IMR-90 (cell line): Measurements from ENCODE around the gene NAMPT. TPM values are rescaled to one million over a fixed set of nuclear protein-coding genes. Genes with fewer than 3 reads are reported as not detected.
A peak's percentile ranks its signal among the peaks of the same experiment; 100 is the strongest.

Experiments used
- ATAC-seq: fragments of 200-7000 bp; cut with Tn5 transposase; 2 replicates; pipeline ENCODE4 v1.9.1; 2020; ENCODE audit warnings: low read depth, mild to moderate bottlenecking, moderate library complexity
- BruUV-seq: library from RNA; stranded (reverse); fragments of 400-500 nt; replicated peaks from 2 replicates; lab custom pipeline; 2021; lab: Mats Ljungman, UMichigan
- CTCF ChIA-PET: fragments of 300-600 bp; formaldehyde crosslinking; extraction: SDS; loops from one replicate; lab custom pipeline; 2021; ENCODE audit warnings: antibody characterized with exemption; lab: Yijun Ruan, JAX
- POLR2A ChIA-PET: fragments of 300-600 bp; sonication (Branson Sonifier 250); formaldehyde crosslinking; loops from one replicate; lab custom pipeline; 2022; ENCODE audit warnings: antibody characterized with exemption; ENCODE audit not compliant: unreplicated experiment; lab: Charles Lee
- DNase-seq: peaks from one replicate; pipeline ENCODE4 v3.0.0; 2013
- H2AFZ ChIP-seq: replicated peaks from 2 replicates; pipeline ENCODE3; 2013; ENCODE audit warnings: low read length, mild to moderate bottlenecking; ENCODE audit not compliant: poor library complexity
- H2AK5ac ChIP-seq: 2 replicates; pipeline ENCODE4 v1.6.1; 2013; ENCODE audit warnings: low read depth, low read length, inconsistent platforms
- H2AK9ac ChIP-seq: replicated peaks from 2 replicates; pipeline ENCODE3; 2013; ENCODE audit warnings: mild to moderate bottlenecking, low read depth, low read length, moderate library complexity; ENCODE audit not compliant: poor library complexity
- H2BK120ac ChIP-seq: 2 replicates; pipeline ENCODE4 v1.6.1; 2013; ENCODE audit warnings: low read depth, low read length, inconsistent platforms
- H2BK15ac ChIP-seq: 3 replicates; pipeline ENCODE4 v1.6.1; 2013; ENCODE audit warnings: low read depth, low read length, inconsistent platforms
- H2BK20ac ChIP-seq: 2 replicates; pipeline ENCODE4 v1.6.1; 2013; ENCODE audit warnings: low read depth, mild to moderate bottlenecking, inconsistent platforms, low read length, moderate library complexity
- H2BK5ac ChIP-seq: 2 replicates; pipeline ENCODE4 v1.6.1; 2013; ENCODE audit warnings: mild to moderate bottlenecking, low read depth, low read length, inconsistent platforms; ENCODE audit not compliant: poor library complexity, severe bottlenecking
- H3K14ac ChIP-seq: replicated peaks from 2 replicates; pipeline ENCODE4 v1.6.1; 2013; ENCODE audit warnings: low read depth, low read length, inconsistent platforms
- H3K18ac ChIP-seq: 2 replicates; pipeline ENCODE4 v1.6.1; 2013; ENCODE audit warnings: low read depth, low read length, control low read depth
- H3K23ac ChIP-seq: 2 replicates; pipeline ENCODE4 v1.6.1; 2013; ENCODE audit warnings: low read depth, low read length, inconsistent platforms
- H3K27ac ChIP-seq: 2 replicates; pipeline ENCODE4 v1.5.1; 2013; ENCODE audit warnings: mild to moderate bottlenecking, control low read depth, low read length; ENCODE audit not compliant: insufficient read depth
- H3K27me3 ChIP-seq: 2 replicates; pipeline ENCODE4 v1.6.1; 2013; ENCODE audit warnings: low read length; ENCODE audit not compliant: control insufficient read depth, insufficient read depth
- H3K36me3 ChIP-seq: 2 replicates; pipeline ENCODE4 v1.6.1; 2013; ENCODE audit warnings: low read length, mixed read lengths; ENCODE audit not compliant: control insufficient read depth, insufficient read depth
- H3K4ac ChIP-seq: 2 replicates; pipeline ENCODE4 v1.6.1; 2013; ENCODE audit warnings: low read depth, low read length, inconsistent platforms
- H3K4me1 ChIP-seq: 2 replicates; pipeline ENCODE4 v1.6.1; 2013; ENCODE audit warnings: low read length, mixed read lengths; ENCODE audit not compliant: control insufficient read depth, insufficient read depth
- H3K4me2 ChIP-seq: 2 replicates; pipeline ENCODE4 v1.6.1; 2013; ENCODE audit warnings: low read depth, mild to moderate bottlenecking, control low read depth, low read length, moderate library complexity
- H3K4me3 ChIP-seq: 2 replicates; pipeline ENCODE4 v1.5.1; 2013; ENCODE audit warnings: low read depth, mild to moderate bottlenecking, control low read depth, low read length, moderate library complexity; ENCODE audit not compliant: insufficient read depth
- H3K56ac ChIP-seq: 2 replicates; pipeline ENCODE4 v1.6.1; 2013; ENCODE audit warnings: low read length, inconsistent platforms; ENCODE audit not compliant: insufficient read depth; ENCODE audit errors: extremely low read depth
- H3K79me1 ChIP-seq, 2 experiments: 2 replicates each; pipeline ENCODE4 v1.6.1; 2013; ENCODE audit warnings: low read length in 2 of 2, inconsistent platforms in 1 of 2, low read depth in 1 of 2
- H3K9ac ChIP-seq: 2 replicates; pipeline ENCODE4 v1.6.1; 2013; ENCODE audit warnings: low read depth, low read length, control low read depth
- H3K9me1 ChIP-seq: 2 replicates; pipeline ENCODE4 v1.6.1; 2013; ENCODE audit warnings: low read length, inconsistent platforms; ENCODE audit not compliant: insufficient read depth
- H3K9me3 ChIP-seq: 2 replicates; pipeline ENCODE4 v1.6.1; 2013; ENCODE audit warnings: low read length; ENCODE audit not compliant: control insufficient read depth, insufficient read depth
- H4K20me1 ChIP-seq: 2 replicates; pipeline ENCODE4 v1.6.1; 2013; ENCODE audit warnings: low read length, inconsistent platforms; ENCODE audit not compliant: insufficient read depth
- H4K5ac ChIP-seq: 2 replicates; pipeline ENCODE4 v1.6.1; 2013; ENCODE audit warnings: mild to moderate bottlenecking, low read depth, low read length, control low read depth
- H4K8ac ChIP-seq, 2 experiments: 2 replicates each; pipeline ENCODE4 v1.6.1; 2013; ENCODE audit warnings: low read depth in 2 of 2, low read length in 2 of 2, control low read depth in 1 of 2, inconsistent platforms in 1 of 2
- H4K91ac ChIP-seq: 2 replicates; pipeline ENCODE4 v1.6.1; 2013; ENCODE audit warnings: low read depth, low read length, inconsistent platforms; ENCODE audit not compliant: insufficient read depth
- BHLHE40 ChIP-seq: fragments of 150-350 bp; IDR thresholded peaks from 2 replicates; pipeline ENCODE4 v1.6.1; 2016; ENCODE audit warnings: mild to moderate bottlenecking, low read depth, low read length
- CEBPB ChIP-seq: IDR thresholded peaks from 2 replicates; pipeline ENCODE4 v1.6.1; 2012; ENCODE audit warnings: low read depth, low read length, improper control_type of control experiment
- CHD1 ChIP-seq: IDR thresholded peaks from 2 replicates; pipeline ENCODE4 v1.6.1; 2012; ENCODE audit warnings: low read depth, low read length, improper control_type of control experiment
- FOS ChIP-seq: fragments of 150-350 bp; IDR thresholded peaks from 2 replicates; pipeline ENCODE4 v1.6.1; 2016; ENCODE audit warnings: low read depth, low read length
- MAFK ChIP-seq: IDR thresholded peaks from 2 replicates; pipeline ENCODE4 v1.6.1; 2012; ENCODE audit warnings: low read depth, low read length, improper control_type of control experiment
- MXI1 ChIP-seq: IDR thresholded peaks from 2 replicates; pipeline ENCODE4 v1.6.1; 2012; ENCODE audit warnings: low read depth, mild to moderate bottlenecking, low read length, moderate library complexity, borderline replicate concordance
- NFE2L2 ChIP-seq: fragments of 150-350 bp; IDR thresholded peaks from 2 replicates; pipeline ENCODE4 v1.6.1; 2016; ENCODE audit warnings: low read depth, mild to moderate bottlenecking, low read length
- POLR2A ChIP-seq: IDR thresholded peaks from 2 replicates; pipeline ENCODE4 v1.6.1; 2012; ENCODE audit warnings: mild to moderate bottlenecking, low read depth, low read length
- RAD21 ChIP-seq: IDR thresholded peaks from 2 replicates; pipeline ENCODE4 v1.6.1; 2012; ENCODE audit warnings: low read length, improper control_type of control experiment
- RCOR1 ChIP-seq: IDR thresholded peaks from 2 replicates; pipeline ENCODE4 v1.6.1; 2012; ENCODE audit warnings: mild to moderate bottlenecking, low read length, improper control_type of control experiment; ENCODE audit not compliant: insufficient replicate concordance
- RFX5 ChIP-seq: IDR thresholded peaks from 2 replicates; pipeline ENCODE4 v1.8.0; 2012; ENCODE audit warnings: low read depth, mild to moderate bottlenecking, low read length, moderate library complexity
- SMC3 ChIP-seq: fragments of 150-350 bp; IDR thresholded peaks from 2 replicates; pipeline ENCODE4 v1.6.1; 2016; ENCODE audit warnings: low read depth, mild to moderate bottlenecking, antibody characterized with exemption, low read length, moderate library complexity
- WGBS, 2 experiments: methylation state at CpG; one replicate each; pipeline versions ENCODE4 v1.1.5 to v1.1.7; 2013; ENCODE audit warnings: missing lambda C conversion rate in 2 of 2; ENCODE audit not compliant: insufficient read length in 1 of 2; ENCODE audit errors: extremely low coverage in 2 of 2; 5-methylcytosine and 5-hydroxymethylcytosine counted together
- dilution Hi-C: fragments of 300-500 bp; cut with HindIII; formaldehyde crosslinking; loops from one replicate; pipeline ENCODE4 v1.14.3; 2018; ENCODE audit warnings: low sequenced_read_pairs; ENCODE audit not compliant: unreplicated experiment
- in situ Hi-C: fragments of 300-500 bp; cut with MboI; formaldehyde crosslinking; loops from 3 replicates; pipeline ENCODE4 v1.14.3; 2019; ENCODE audit warnings: low sequenced_read_pairs, inconsistent platforms, mixed read lengths
- intact Hi-C: fragments of 100-400 bp; cut with micrococcal nuclease; formaldehyde crosslinking; loops from 2 replicates; pipeline ENCODE4 v1.10.0; 2022
- polyA plus RNA-seq, 3 experiments: library from polyadenylated mRNA; depleted of rRNA; stranded (reverse); fragments of >200 nt; gene quantifications; 2 replicates each; pipeline ENCODE4 v1.2.3, GENCODE V29; 2012; ENCODE audit warnings: low replicate concordance in 1 of 3
- total RNA-seq: library from RNA; depleted of rRNA; stranded (reverse); fragments of >200 nt; gene quantifications from 2 replicates; pipeline ENCODE4 v1.2.3, GENCODE V29; 2012
- TF ChIP-seq, protein P1 (sequence below): conservative IDR thresholded peaks from 2 replicates; pipeline ENCODE4 v1.5.1; 2012; ENCODE audit warnings: mild to moderate bottlenecking, low read depth, low read length, improper control_type of control experiment
- TF ChIP-seq, protein P2 (sequence below): fragments of 150-350 bp; IDR thresholded peaks from 2 replicates; pipeline ENCODE4 v1.6.1; 2017; ENCODE audit warnings: mild to moderate bottlenecking, antibody characterized with exemption, low read length, low read depth
- TF ChIP-seq, protein P3 (sequence below): fragments of 150-350 bp; IDR thresholded peaks from 2 replicates; pipeline ENCODE4 v1.6.1; 2016; ENCODE audit warnings: low read depth, mild to moderate bottlenecking, low read length, moderate library complexity, borderline replicate concordance

The NAMPT gene
- total and polyA plus RNA-seq, 2 of the 4 experiments (the other 2 are of a cell fraction) = 13.3 to 31.7 TPM

DNA sequence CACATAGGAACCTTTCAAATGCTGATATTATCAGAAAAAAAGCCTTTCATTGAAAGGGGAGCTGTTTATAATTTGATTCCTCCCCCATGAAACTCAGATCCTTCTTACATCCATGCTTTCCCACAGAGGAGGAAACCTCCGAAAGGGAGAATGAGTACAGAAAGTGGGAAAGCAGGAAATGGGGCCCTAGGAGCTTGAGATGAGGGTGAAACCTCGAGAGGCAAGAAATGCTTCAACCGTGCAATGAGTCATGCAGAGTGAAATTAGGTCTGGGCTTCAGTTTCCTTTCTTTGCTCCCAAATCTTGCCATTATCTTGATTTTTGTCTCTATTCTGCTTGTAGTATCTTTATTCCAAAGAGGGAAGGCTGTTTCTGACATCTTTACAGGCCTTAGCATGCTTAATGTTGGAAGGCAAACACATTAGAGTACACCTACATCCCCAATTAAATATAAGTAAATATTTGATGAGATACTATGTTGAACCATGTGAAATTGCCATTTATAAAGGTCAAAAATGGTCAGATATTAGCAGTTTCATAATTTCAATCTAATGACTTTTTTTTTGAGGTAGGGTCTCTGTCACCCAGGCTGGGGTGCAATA, 79.1 kb downstream of the NAMPT start:
- dilution Hi-C loops = no loop called here
- ATAC-seq = no peak; the same call in 1 of the 2 replicates
- Histone ChIP-seq H3K23ac (no peak overlapping the region), H3K18ac (no peak overlapping the region), H2BK15ac (no peak overlapping the region), H3K9ac (no peak overlapping the region), H3K9me1 (no peaks in the 10 kb centered on the region), H3K9me3 (no peaks in the 10 kb centered on the region), H3K27me3 (0 out of 2 replicates have a peak, but pooled peaks cover 1% of the 10 kb centered on the region), H3K4me3 (no peak overlapping the region), H4K20me1 (no peaks in the 10 kb centered on the region), H3K79me1 (no peaks in the 10 kb centered on the region), H3K4me1 (no peaks in the 10 kb centered on the region), H4K5ac (no peak overlapping the region), H3K36me3 (no peaks in the 10 kb centered on the region), H2AFZ (no peak overlapping the region), H2AK5ac (no peak overlapping the region), H3K27ac (no peak overlapping the region), H2BK5ac (no peak overlapping the region), H3K14ac (no peak overlapping the region), H3K4me2 (no peak overlapping the region), H4K8ac (no peak overlapping the region), H2BK120ac (no peak overlapping the region), H2BK20ac (no peak overlapping the region), H4K91ac (no peak overlapping the region), H3K4ac (no peak overlapping the region), H2AK9ac (no peak overlapping the region), H3K56ac (no peak overlapping the region)
- no TSS peak for BruUV-seq
- DNase-seq = peak; percentile 20
- in situ Hi-C loops = no loop called here
- POLR2A ChIA-PET = no interaction called here
- no CpG with 5 or more reads among the region's 3 CpGs for WGBS, 2 experiments
- intact Hi-C loops = no loop called here
- CTCF ChIA-PET = no interaction called here
- TF ChIP-seq MAFK (no peak), RCOR1 (no peak), CEBPB (no peak), BHLHE40 (no peak), CHD1 (no peak), MXI1 (no peak), FOS (no peak), SMC3 (no peak), NFE2L2 (no peak), RAD21 (no peak), RFX5 (no peak), POLR2A (no peak)
- TF ChIP-seq, protein P1, sequence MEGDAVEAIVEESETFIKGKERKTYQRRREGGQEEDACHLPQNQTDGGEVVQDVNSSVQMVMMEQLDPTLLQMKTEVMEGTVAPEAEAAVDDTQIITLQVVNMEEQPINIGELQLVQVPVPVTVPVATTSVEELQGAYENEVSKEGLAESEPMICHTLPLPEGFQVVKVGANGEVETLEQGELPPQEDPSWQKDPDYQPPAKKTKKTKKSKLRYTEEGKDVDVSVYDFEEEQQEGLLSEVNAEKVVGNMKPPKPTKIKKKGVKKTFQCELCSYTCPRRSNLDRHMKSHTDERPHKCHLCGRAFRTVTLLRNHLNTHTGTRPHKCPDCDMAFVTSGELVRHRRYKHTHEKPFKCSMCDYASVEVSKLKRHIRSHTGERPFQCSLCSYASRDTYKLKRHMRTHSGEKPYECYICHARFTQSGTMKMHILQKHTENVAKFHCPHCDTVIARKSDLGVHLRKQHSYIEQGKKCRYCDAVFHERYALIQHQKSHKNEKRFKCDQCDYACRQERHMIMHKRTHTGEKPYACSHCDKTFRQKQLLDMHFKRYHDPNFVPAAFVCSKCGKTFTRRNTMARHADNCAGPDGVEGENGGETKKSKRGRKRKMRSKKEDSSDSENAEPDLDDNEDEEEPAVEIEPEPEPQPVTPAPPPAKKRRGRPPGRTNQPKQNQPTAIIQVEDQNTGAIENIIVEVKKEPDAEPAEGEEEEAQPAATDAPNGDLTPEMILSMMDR = no peak
- TF ChIP-seq, protein P2, sequence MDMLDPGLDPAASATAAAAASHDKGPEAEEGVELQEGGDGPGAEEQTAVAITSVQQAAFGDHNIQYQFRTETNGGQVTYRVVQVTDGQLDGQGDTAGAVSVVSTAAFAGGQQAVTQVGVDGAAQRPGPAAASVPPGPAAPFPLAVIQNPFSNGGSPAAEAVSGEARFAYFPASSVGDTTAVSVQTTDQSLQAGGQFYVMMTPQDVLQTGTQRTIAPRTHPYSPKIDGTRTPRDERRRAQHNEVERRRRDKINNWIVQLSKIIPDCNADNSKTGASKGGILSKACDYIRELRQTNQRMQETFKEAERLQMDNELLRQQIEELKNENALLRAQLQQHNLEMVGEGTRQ = no peak
- TF ChIP-seq, protein P3, sequence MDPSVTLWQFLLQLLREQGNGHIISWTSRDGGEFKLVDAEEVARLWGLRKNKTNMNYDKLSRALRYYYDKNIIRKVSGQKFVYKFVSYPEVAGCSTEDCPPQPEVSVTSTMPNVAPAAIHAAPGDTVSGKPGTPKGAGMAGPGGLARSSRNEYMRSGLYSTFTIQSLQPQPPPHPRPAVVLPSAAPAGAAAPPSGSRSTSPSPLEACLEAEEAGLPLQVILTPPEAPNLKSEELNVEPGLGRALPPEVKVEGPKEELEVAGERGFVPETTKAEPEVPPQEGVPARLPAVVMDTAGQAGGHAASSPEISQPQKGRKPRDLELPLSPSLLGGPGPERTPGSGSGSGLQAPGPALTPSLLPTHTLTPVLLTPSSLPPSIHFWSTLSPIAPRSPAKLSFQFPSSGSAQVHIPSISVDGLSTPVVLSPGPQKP = no peak
